C1 segment of cervical spinal cord (tissue), 14 donors: ENCODE results near the gene DRC7.
A peak's percentile ranks its signal among the peaks of the same experiment; 100 is the strongest.
"Not testable (repeated sequence)": the region's sequence is repeated elsewhere in the genome, so short reads cannot be mapped to it uniquely, and the experiment has no call there.

ENCODE experiments used
- DNase-seq, 14 donors: peaks; one replicate each; lab custom pipeline; 2025; lab: John Stamatoyannopoulos, UW

Gene DRC7

DNA sequence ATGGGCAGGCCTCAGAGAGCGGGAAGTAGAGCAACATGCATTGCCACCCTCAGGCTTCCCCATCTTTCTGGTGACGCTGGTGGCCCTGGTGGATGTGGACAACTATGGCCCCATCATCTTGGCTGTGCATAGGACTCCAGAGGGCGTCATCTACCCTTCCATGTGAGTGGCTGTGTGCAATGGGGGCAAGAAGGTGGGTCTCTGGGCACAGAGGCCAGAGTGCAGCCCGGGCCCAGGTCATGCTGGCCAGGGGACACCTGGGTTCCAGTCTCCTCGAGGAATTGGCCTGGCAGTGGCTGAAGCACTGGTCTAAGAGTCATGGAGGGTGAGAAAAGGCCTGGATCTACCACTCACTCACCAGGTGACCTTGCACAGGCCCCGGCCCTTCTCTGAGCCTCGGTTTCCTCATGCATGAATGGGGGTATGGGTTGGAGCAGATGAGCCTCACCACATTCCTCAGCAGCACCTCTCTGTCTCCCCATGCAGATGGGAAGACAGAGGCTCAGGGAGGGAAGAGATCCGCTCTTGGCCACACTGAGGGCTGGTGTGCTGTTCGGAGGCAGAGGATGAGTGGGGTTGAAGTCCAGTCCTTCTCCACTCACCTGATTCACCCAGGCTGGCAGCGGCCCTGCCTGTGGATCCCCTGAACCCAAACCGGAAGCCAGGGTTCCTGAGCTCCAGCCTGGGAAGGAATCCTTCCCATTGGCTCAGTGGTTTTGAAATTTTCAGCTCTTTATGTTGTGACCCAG lies 33.7 kb upstream of the DRC7 start:
- DNase-seq, result no peak

DNA sequence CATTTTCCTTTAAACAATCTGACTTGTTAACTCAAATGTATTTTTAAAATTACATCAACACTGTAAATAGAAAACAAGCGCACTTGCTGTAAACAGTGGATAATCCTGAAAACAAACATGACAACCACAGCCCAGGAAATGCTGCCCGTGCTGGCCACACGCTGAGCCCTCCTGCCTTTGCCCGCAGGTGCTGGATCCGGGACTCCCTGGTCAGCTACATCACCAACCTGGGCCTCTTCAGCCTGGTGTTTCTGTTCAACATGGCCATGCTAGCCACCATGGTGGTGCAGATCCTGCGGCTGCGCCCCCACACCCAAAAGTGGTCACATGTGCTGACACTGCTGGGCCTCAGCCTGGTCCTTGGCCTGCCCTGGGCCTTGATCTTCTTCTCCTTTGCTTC lies 33.1 kb upstream of the DRC7 start:
- DNase-seq, result no peak

- no peak for DNase-seq
These were observed 32.4 kb upstream of the DRC7 start for GRCh38 chr16:57661936-57662906.

DNA sequence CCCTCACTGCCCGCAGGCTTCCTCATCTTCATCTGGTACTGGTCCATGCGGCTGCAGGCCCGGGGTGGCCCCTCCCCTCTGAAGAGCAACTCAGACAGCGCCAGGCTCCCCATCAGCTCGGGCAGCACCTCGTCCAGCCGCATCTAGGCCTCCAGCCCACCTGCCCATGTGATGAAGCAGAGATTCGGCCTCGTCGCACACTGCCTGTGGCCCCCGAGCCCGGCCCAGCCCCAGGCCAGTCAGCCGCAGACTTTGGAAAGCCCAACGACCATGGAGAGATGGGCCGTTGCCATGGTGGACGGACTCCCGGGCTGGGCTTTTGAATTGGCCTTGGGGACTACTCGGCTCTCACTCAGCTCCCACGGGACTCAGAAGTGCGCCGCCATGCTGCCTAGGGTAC lies 31.2 kb upstream of the DRC7 start:
- DNase-seq, result no peak

GRCh38 chr16:57663917-57664661 lies 30.5 kb upstream of the DRC7 start:
- no peak for DNase-seq

DNA sequence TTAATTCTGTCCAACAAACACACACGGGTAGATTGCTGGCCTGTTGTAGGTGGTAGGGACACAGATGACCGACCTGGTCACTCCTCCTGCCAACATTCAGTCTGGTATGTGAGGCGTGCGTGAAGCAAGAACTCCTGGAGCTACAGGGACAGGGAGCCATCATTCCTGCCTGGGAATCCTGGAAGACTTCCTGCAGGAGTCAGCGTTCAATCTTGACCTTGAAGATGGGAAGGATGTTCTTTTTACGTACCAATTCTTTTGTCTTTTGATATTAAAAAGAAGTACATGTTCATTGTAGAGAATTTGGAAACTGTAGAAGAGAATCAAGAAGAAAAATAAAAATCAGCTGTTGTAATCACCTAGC lies 30.0 kb upstream of the DRC7 start:
- no peak for DNase-seq

- DNase-seq, result no peak
These were observed 29.1 kb upstream of the DRC7 start for GRCh38 chr16:57665541-57665940.

GRCh38 chr16:57666353-57667047 lies 28.1 kb upstream of the DRC7 start:
- no peak for DNase-seq

DNA sequence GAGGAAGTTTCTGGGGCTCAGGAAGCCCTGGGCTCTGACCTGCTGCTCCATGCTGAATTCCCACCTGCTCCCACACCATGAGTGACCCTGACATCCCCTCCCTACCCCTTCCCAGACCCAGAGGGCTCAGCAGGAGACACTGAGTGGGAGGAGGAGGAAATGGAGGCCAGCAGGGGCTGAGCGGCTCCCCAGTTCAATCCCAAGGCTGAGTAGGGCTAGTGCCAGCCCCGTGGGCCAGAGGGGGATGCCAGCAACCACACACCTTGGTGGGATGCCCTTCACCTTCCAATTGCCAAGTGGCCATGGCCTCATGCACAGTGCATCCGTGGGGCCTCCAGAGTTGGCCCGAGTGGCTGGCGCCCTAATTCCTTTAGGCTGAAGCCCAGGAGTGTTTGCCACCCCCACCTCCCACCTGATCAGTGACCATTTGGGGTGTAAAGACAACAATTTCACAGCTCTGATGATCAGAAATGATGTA lies 27.5 kb upstream of the DRC7 start:
- no peak for DNase-seq

GRCh38 chr16:57667526-57668262 lies 26.9 kb upstream of the DRC7 start:
- DNase-seq, result peak in 1 of 14 donors; percentile 42

GRCh38 chr16:57668263-57668571 lies 26.4 kb upstream of the DRC7 start, which contains the start of gene ADGRG3:
TSS of gene ADGRG3 (plus strand) at chr16:57668306. CDS start at chr16:57668348, 42 bp downstream.
- DNase-seq, result no peak

DNA sequence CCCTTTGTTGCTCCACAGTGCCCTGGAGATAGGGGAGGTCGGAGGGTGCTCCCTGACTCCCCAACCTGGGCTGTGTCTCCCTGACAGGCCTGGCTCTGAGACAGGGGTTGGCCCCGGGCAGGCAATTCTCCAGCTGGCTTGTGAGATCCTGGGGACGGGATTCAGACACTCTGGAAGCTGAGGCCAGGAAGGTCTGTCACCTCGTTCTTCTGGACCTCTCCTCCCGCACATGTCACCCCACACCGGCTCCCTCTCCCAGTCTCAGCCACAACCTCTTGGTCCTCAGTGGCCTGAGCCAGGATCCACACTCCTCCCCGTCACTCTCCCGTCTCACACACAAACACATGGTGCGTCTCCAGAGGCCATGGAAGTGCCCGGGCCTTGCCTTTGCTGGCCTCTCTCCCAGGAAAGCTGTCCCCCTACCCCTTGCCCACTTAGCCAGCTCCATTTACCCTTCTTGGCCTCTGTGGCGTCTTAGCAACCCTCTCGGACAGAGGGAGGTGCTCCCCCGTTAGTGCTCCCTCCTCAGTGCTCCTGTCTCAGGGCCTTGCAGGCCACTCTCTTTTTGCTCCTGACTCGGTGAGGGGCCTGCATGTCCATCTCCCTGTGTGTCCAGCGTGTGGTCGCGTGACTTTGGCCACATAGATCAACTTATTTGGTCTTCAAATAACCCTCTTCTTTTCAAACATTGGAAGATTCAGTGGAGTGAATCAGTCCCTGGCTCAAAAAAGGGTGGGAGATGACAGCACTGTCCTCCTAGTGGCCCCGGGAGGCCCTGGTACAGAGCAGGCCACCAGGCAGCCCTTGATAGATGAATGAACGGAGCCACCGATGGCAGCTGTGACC lies 25.8 kb upstream of the DRC7 start:
- no peak for DNase-seq

DNA sequence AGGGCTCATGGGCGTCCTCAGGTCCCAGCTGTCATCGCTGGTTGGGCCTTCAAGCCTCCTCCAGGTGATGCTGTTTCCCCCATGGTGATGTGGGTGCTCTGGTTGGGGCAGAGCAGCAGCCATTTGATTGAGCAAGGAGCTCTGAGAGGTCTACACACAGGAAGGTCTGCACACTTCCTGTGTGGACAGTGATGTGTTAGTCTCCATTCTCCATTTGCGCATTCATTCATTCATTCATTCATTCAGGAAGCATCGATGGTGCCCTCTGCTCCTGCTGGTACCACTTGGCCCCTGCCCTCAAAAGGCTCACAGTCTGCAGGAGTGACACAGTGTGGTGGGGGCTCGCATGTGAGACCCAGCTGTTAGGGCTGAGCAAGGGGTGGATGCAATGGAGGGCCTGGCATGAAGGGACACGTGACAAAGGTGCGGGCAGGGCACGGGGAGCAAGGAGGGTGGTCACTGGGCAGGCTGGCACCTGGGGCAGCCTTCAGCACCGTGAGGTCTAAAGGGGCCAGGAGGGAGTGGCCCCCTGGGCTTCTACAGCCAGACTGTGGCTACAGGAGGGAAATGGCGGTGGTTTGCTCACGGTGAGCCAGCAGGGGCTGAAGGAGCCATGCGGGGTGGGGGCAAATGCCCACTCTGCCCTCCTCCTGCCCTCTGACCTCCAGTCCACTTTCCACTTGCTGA lies 25.0 kb upstream of the DRC7 start:
- DNase-seq, result no peak

- DNase-seq, result no peak
These were observed 24.4 kb upstream of the DRC7 start for GRCh38 chr16:57670196-57670595.

GRCh38 chr16:57671451-57671850 lies 23.2 kb upstream of the DRC7 start:
- not testable (repeated sequence) for DNase-seq

DNA sequence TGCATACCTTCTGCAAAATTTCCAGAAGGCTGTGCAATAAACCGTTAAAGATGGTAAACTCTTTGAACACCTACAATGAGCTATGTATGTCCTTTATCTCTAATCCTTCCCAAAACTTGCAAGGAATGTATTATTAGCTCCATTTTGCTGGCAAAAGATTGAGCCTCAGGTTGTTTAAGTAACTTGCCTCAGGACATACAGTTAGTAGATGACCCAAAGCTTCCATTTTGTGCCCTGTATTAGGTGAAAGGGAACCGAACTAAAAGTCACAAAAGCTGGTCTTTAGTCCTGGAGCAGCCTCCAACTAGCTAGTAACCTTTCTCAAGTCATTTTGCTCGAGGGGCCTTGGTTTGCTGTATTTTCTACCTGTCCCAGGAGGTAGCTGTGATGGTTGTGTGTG lies 22.2 kb upstream of the DRC7 start:
- no peak for DNase-seq

GRCh38 chr16:57672824-57673223 lies 21.8 kb upstream of the DRC7 start:
- DNase-seq, result no peak

DNA sequence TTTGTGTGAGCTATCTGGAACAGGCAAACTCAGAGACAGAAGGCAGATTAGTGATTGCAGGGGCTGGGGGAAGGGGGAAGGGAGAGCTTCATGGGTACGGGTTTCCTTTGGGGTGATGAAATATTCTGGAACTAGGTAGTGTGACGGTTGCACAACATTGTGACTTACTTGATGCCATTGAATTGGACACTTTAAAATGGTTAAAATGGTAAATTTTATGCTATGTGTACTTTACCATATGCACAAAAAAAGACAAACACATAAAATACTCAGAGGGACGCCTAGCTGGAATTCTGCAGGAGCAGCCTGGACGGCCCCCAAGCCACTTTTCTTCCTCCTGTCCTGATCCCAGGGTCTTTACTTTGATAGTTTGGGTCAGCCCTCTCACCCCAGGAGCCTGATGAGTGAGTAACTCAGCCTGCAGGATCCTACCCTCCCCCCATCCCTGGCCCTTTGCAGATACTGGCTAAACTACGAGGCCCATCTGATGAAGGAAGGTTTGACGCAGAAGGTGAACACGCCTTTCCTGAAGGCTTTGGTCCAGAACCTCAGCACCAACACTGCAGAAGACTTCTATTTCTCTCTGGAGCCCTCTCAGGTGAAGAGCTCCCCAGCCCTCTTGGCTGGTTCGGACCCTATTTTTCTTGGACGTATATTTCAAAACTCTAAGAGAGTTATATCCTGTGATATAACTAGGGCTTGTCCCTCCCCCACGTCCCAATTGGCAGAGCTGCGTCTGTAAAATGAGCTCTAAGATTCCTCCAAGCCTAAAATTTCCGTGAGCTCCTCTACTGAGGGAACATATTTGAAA lies 18.7 kb upstream of the DRC7 start:
- no peak for DNase-seq
